Sigmoid colon (tissue), 3 donors: Measurements from ENCODE around the gene GUCY1B1.

ENCODE experiments used
- CTCF ChIP-seq, 4 experiments: fragments of 450-650 bp in 3 of 4; fragments of 200-600 bp in 1 of 4; IDR thresholded peaks; one replicate each; pipeline ENCODE4 v1.5.1; 2016 to 2019; ENCODE audit warnings: antibody characterized with exemption in 4 of 4, mild to moderate bottlenecking in 3 of 4, moderate library complexity in 2 of 4
- POLR2A ChIP-seq, 2 donors: fragments of 450-650 bp; IDR thresholded peaks; one replicate each; pipeline ENCODE4 v1.6.1; 2016; ENCODE audit warnings: antibody characterized with exemption in 2 of 2, mild to moderate bottlenecking in 2 of 2, moderate library complexity in 2 of 2

GRCh38 chr4:155784637-155785036 is 25.8 kb downstream of the GUCY1B1 start:
- no peak for TF ChIP-seq CTCF (IDR thresholded peaks at IDR 0.05)
- no peak for TF ChIP-seq POLR2A (IDR thresholded peaks at IDR 0.05)
